T47D (cell line): ENCODE results near the gene GFER.
A peak's percentile ranks its signal among the peaks of the same experiment; 100 is the strongest.

ENCODE experiments used
- DNase-seq, 2 experiments: peaks; one replicate each; pipeline versions ENCODE4 v3.0.0 to v3.0.0-alpha.2; 2011 to 2012; ENCODE audit warnings: low read depth in 1 of 2, low spot score in 1 of 2
- JUND ChIP-seq: IDR thresholded peaks from 2 replicates; pipeline ENCODE4 v1.6.1; 2012; ENCODE audit warnings: low read depth
- in situ Hi-C: cut with HindIII; loops from 2 replicates; pipeline ENCODE4 v1.10.0; 2016; ENCODE audit warnings: low sequenced_read_pairs, low pct_unique_long_range_greater_than_20kb

Gene GFER

DNA sequence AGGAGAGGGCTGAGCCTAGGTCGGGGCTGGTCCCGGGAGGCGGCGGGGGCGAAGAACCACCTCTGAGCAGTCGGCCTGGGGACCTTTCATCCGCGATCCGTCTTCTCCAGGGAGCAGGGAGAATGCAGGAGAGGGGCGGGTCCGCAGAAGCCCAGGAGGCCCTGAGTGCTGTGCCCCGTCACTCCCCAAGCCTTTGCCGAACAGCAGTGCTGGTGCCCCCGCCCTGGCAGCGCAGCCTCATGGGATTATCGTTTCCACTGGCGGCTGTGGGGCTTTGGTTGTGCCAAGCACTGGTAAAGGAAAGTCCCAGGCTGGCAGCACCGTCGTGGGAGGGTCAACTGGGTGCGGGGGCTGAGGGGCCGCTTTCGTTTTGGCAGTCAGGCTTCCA lies 11.5 kb upstream of the GFER start:
- TF ChIP-seq JUND = no peak
- in situ Hi-C loops = no loop called here

DNA sequence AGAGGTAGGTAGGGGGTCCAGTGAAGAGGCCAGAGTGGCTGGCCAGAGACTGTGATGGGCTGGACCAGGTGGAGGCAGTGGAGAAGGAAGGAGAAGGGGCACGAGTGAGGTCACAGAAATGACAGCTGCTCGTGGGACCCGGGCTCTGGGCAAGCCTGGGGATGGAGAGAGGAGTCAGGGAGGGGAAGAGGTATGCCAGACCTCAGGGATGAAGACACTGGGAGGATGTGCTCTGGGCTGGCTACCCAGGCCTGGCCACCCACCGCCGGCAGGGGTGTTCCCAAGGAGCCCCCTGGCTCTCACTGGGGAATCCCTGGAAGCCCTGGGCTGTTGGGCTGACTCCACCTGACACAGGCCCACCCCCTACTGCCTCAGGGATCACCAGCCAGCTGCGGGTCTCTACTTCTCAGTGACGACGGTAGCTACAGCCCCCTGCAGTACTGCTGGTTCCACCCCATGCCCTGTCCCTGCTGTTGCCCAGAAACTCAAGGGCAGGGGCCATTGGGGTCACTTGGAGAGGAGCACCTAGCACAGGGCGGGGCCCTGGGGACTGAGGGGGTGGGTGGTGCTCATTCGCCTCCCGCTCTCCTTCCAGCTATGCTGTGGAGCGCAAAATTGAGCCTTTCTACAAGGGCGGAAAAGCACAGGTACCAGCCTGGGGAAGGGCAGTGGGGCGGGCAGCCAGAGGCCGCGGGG lies 10.4 kb upstream of the GFER start:
- in situ Hi-C loops = no loop called here

More for the DNA sequence above, 11.5 kb upstream of the GFER start:
- no peak for DNase-seq

DNA sequence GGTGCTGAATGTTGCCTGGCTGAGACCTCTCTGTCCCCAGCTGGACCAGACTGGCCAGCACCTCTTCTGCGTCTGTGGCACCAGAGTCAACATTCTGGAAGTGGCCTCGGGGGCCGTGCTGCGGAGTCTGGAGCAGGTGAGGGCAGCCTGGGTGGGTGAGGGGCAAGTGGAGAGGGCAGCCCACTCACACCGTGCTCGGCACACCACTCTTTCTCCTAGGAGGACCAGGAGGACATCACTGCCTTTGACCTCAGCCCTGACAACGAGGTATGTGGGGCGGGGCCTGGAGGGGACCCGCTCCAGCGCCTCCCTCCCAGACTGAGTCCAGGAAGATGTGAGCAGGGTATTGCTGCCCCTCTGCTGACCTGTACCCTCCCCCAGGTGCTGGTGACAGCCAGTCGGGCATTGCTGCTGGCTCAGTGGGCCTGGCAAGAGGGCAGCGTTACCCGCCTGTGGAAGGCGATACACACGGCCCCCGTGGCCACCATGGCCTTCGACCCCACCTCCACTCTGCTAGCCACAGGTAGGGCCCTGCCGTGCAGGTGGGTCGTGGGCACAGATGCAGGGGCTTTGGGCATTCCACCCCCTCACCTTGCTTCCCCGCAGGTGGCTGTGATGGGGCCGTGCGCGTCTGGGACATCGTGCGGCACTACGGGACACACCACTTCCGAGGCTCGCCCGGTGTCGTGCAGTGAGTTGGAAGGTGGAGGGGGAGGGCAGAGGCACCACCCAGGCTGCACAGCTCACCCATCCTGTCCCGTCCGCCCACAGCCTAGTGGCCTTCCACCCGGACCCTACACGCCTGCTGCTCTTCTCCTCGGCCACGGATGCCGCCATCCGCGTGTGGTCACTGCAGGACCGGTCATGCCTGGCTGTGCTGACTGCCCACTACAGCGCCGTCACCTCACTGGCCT lies 9.6 kb upstream of the GFER start:
- DNase-seq = no peak
- no peak for TF ChIP-seq JUND
- in situ Hi-C loops = no loop called here

More for the DNA sequence above, 10.4 kb upstream of the GFER start:
- no peak for TF ChIP-seq JUND
- no peak for DNase-seq

GRCh38 chr16:1975432-1976215 lies 8.4 kb upstream of the GFER start:
- in situ Hi-C loops = no loop called here
- no peak for TF ChIP-seq JUND
- no peak for DNase-seq

- no peak for DNase-seq
- TF ChIP-seq JUND = no peak
- in situ Hi-C loops = no loop called here
These were observed 7.8 kb upstream of the GFER start for GRCh38 chr16:1976216-1976520.

- in situ Hi-C loops = no loop called here
- no peak for DNase-seq
- TF ChIP-seq JUND = no peak
These were observed 6.8 kb upstream of the GFER start for GRCh38 chr16:1976951-1977874.

GRCh38 chr16:1977875-1978268 lies 6.1 kb upstream of the GFER start:
- TF ChIP-seq JUND = no peak
- no peak for DNase-seq
- in situ Hi-C loops = no loop called here

GRCh38 chr16:1978476-1979120 lies 5.4 kb upstream of the GFER start:
- peak in 1 of 2 experiments; percentile 33 for DNase-seq
- no peak for TF ChIP-seq JUND
- in situ Hi-C loops = no loop called here

DNA sequence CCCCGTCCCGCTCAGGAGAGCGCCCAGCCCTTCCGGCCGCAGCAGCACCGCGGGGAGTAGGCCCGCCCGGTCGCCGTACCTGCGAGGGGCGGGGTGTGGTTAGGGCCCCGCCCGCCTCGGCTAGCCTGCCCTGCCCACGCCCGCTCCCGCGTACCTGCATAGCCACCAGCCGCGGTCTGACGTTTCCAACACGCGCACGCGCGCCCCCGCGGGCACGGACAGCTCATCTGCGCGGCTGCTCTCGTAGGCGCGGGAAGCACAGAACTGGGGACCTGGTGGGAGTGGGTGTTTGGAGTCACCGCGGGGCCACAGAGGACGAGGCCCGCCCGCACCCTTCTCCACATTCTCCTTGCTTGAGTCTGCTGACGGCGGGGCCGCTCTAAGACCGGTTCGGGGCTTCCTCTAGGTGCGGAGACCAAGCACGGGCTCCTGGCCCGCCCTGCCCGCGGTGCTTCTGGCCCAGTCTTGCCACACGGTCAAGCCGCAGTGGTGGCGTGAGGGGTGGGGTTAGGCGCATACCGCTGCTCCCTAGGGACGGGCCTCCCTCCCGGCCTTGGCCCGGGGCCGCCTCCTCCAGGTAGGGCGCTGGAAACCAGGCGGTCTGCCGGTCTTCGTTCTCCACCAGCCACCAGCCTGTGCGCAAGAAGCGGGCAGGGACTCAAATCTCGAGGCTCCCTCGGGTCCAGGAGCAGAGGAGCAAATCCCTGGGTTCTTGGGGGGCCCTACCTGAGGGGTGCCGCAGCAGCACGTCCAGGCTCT lies 4.5 kb upstream of the GFER start:
- no peak for TF ChIP-seq JUND
- in situ Hi-C loops = no loop called here
- DNase-seq = peak; percentile 96 to 99

- in situ Hi-C loops = no loop called here
- no peak for TF ChIP-seq JUND
- peak; percentile 43 to 59 for DNase-seq
These were observed 3.8 kb upstream of the GFER start for GRCh38 chr16:1980030-1980769.

GRCh38 chr16:1980770-1981087 lies 3.3 kb upstream of the GFER start:
- TF ChIP-seq JUND = no peak
- in situ Hi-C loops = no loop called here
- DNase-seq = no peak
